Activated CD8-positive, alpha-beta memory T cell treated with anti-CD3 and anti-CD28 coated beads, Interleukin-2, amount 50 U/mL, for 24 hours (primary cell): Measurements from ENCODE around the gene AOPEP.

ENCODE experiments used
- DNase-seq: peaks from one replicate; pipeline ENCODE4 v3.0.0-alpha.2; 2020; ENCODE audit errors: extremely low read depth

Gene AOPEP

DNA sequence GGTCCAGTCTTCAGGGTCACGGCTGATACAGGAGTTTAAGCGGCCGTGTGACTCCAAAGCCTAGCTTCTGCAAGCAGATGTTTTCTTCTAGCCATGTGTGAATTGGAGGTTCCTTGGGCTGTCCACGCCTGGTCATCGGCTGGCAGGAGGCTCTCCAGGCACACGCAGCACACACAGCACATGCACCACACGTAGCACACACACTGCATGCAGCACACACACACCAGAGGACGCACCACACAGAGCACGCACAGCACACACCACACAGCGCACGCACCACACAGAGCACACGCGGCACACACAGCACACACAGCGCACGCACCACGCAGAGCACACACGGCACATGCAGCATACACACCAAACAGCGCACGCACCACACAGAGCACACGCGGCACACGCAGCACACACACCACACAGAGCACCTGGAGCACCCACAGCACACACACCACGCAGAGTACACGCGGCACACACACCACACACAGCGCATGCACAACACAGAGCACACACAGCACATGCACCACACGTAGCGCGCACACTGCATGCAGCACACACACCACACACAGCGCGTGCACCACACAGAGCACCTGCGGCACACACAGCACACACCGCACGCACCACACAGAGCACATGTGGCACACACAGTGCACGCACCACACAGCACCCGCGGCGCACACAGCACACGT lies 356.7 kb downstream of the AOPEP start:
- no peak for DNase-seq

- DNase-seq = no peak
Measured at GRCh38 chr9:95084254-95084934, 357.9 kb downstream of the AOPEP start.

GRCh38 chr9:95085036-95085770 lies 358.7 kb downstream of the AOPEP start:
- DNase-seq = no peak

DNA sequence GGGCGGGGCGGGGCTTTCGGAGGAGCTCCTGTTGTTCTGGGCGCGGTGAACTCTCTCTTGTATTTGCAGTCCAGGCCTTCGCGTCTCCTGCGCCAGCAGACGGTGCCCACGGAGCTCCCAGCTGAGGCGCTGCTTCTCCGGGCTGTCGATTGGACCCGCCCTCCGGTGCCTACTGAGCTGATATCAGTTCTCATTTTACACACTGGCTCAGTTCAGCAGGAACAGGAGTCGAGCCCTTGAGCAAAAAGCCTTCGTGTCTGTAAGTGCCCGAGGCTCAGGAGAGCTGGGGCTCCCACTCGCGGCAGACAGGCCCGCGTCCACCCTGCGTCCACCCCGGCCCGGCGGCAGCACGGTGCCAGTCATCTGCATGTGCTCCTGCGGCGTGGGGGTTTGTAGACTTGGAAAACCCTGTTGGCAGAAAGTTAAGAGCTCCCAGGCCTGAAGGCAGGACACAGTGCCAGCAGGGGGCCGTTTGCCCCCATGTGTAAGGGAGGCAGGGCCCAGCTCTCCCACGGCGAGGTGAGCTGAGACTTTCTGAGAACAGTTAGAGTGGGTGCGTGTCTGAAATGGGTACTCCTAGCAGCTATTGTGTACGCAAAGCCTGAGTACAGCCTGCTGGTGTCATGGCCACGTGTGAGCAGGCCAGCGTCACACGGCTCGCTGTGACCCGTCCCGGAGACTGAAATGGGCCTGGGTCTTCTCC lies 359.5 kb downstream of the AOPEP start:
- no peak for DNase-seq

DNA sequence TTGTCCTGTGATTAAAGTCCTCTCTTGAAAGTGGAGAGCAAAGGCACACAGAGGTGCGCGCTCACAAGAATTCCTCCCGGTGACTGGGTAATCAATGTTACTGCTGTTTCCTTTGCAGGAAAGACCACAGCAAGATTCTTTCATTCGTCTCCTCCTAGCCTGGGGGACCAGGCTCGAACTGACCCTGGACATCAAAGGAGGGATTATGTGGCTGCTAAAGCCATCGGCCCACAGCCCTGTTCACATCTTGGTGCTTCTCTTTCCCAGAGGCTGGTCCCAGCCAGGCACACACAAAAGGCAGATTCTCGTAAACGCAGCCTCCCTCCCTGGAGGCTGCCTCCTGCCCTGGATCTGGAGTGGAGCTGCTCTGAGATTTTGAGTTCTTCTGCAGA lies 360.1 kb downstream of the AOPEP start:
- DNase-seq = no peak

DNA sequence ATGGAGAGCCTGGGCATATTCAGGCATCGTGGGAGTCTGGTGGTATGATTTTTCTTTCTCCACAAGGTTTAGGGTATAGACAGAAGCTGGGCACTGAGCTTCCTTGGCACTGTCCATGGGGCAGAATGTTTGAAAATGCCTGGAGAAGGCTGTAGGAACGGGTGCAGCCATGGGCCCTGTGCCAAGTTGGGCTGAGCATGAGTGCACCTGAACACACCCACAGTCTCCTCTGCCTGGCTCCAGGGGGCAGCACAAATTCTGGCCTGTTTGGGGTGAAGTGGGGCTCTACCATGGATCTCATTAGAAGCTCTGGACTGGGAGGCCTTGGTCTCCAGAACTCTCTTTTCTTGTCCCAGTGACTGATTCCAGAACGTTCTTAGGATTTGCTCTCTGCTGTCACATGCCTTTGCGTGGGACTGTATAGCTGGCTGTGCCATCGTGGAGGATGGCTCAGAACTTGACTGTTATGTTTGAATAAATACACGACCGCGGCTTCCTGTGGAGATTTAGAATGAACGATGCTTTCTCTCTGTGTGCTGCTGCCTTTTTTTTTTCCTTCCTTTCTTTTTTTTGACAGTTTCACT lies 361.3 kb downstream of the AOPEP start:
- DNase-seq = no peak

DNA sequence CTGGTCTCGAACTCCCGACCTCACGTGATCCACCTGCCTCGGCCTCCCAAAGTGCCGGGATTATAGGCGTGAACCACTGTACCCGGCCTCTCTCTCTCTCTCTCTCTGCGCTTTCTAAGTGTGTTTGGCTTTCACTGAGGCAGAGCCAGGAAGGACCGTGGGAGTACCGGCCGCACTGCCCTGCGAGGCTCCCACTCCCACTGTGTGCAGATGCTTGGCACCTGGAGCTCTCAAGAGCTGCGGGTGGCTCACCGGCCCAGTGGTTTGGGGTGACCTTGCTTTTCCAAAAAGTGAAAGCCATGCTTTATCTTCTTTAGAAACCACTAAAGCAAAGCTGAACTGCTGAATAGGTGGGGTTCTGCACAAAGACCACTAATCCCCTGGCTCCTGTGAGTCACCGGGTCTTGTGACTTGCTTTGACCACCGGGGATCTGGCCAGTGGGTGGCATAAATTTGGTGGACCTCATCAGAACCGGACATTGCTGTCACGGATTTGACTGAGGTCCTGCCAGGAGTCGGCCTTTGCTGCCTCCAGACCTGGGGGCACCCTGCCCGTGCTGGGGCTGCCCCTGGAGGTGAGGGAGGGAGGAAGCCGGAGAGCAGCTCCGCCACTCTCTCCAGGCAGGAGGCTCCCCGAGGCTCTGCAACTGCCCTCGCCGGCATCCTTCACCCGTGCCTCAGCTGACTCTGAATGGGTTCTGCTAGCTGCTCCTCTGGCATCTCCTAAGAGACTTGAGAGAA lies 362.1 kb downstream of the AOPEP start:
- no peak for DNase-seq

DNA sequence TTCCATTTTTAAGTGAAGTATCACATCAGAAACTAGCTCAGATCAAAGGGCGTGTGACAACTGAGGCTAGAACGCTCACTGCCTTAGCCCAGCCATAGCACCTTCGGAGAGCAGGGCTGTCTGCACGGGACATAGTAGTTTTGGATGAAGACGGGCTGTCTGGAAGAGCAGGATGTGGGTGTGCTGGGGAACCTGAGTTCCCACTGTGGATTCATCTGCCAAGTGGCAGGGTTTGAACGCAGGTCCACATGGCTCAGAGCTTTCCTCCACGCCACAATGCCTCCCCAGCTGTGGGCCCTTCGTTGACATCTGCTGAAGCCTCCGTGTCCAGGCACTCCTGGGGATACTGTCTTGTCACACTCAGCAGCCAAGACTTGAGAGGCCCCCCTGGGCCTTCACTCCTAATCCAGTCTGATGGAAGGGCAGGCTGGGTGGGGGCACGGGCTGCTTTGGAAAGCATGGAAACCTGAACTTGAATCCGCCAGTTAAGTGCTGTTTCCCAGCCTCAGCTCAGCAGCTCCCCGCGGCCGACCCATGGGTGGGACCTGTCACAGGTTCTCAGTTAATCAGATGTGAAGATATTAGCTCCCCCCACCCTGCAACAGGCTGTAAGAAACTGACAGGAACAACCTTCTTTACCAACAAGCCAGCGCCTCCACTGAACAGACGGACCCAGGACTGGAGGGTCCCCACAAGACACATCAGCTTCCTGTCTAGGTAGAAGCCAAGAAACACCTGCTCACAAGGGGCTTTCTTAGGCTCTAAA lies 362.9 kb downstream of the AOPEP start:
- no peak for DNase-seq

DNA sequence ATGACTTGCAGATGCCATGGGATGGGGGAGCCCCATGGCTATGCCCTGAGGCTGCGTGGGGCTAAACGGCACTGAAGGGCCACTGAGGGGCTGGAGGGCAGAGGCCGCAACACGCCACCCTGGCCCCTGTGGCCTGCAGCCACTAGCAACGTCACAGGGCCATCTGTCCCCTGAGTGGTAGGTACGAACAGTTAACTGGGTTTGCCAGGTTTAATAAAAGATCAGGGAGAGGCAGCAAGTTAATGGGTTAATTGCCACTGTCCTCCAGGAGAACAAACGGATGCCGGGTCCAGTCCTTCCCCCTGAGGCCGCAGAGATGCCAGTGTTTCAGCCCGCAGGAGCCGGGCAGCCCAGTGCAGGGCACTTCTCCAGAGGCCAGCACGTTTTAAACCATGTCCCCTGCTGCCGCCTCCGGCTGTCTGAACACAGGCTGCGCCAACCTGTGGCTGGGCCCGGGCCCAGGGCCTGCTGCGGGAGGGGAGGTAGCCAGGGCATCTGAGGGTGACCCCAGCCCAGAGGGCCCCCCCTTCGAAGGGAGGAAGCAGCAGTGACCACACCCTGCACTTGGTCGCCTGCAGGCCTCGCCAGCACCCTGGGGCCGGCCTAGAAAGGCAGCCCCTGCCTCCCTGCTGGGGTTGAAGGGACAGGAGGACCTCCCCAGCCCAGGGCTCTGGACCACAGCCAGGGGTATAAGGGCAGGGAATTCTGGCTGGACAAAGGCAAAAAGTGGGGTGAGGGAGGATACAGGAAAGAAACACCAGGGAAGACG lies 363.7 kb downstream of the AOPEP start:
- DNase-seq = no peak

GRCh38 chr9:95090871-95091577 lies 364.5 kb downstream of the AOPEP start:
- DNase-seq = no peak

DNA sequence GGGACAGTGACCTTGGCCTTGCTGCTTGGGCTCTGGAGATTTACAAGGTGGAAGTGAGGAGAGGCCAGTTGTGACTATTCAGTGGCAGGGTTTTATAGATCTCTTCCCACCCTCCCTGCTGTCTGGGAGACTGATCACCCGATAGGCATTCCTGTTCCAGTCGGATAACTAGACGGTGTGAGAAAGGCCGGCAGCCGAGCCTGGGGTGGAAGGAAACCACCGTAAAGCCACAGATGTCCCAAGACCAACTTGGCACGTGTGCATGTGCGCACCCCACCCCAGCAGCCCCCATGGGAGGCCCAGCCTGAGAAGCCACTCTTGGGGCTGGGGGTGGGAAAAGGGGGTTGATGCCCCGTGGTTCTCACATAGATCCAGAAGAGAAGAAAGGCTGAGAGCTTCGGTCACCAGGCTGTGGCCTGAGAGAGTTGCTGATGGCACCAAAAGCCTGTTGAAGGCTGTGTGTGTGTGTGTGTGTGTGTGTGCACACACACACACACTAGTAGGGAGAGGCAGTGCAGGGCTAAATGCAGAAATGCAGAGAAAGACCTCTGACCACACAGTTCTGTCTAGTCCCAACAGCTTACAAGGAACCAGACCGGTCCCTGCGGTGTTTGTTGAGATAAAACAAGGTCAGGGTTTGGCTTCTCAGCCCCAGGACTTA lies 365.2 kb downstream of the AOPEP start:
- DNase-seq = no peak

DNA sequence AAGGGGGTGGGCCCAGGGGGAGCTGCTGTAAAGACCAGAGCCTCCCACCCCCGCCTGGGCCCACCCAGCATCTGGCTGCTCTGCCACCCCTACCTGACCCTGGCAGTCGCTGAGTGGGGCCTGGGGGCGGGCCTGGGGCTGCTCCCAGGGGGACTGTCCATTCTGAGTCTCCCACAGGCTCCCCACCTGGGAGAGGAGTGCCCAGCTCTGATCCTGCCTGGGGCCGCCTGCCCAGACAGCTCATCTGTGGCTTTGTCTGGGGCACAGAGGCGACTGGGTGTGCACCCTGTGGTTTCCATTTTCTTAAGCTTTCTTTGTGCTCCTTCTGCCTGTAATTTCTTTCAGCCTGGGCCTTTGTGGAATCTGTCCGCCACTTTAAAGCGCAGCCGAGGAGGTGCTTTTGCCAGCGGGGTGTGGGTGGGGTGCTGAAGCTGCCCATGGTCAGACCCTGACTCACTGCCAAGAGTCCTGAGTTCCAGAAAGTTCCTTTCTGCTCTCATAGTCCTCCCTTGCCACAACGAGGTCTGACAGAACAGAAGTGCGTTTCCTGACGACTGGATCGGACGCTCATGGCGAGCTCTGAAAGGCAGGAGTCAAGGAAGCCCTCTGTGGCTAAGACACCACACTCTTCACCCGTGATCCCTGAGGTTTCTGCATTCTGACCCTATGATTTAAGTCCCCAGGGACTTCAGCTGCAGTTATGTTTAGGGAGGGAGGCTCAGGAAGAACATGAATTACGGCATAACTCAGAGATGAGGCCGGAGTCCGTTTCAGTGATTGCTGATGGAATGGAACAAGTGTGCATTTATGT lies 366.0 kb downstream of the AOPEP start:
- no peak for DNase-seq

DNA sequence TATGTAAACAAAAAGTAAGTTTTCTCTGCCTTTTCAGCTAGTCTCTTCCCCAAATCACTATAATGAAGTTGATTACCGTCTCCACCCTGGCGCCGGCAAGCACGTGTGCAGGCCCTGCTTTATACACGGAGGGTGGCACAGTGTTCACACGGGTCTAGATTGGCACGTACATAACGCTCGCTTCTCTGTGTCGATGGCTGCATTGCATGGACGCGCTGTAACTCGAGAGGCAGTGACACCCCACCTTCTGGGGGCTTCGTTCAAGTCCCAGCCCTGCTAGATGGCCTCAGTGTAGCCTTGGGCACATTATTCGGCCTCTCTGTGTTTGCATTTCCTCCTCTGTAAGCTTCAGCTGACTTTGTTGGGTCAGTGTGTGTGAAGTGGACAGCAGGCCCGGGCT lies 367.1 kb downstream of the AOPEP start:
- no peak for DNase-seq

DNA sequence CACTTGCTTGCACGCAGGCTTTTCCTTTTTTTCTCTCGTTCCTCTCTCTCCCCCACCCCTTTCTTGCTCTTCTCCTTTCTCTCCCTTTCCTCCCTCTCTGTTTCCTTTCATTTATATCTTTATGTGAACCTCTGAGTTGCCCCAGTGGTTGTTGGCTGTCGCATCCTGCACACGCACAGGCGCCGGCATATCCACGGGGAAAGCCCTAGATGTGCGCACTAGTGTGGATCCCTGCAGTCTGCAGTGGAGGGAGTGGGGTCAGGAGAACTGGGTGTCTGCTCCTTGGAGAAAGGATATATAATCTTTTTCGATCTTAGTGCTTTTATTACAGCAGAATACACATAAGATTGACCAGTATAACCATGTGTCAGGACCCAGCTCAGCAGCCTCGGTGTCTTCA lies 367.5 kb downstream of the AOPEP start:
- DNase-seq = no peak

GRCh38 chr9:95095641-95096355 lies 369.3 kb downstream of the AOPEP start:
- DNase-seq = no peak

- no peak for DNase-seq
Measured at GRCh38 chr9:95096381-95096780, 369.9 kb downstream of the AOPEP start.

DNA sequence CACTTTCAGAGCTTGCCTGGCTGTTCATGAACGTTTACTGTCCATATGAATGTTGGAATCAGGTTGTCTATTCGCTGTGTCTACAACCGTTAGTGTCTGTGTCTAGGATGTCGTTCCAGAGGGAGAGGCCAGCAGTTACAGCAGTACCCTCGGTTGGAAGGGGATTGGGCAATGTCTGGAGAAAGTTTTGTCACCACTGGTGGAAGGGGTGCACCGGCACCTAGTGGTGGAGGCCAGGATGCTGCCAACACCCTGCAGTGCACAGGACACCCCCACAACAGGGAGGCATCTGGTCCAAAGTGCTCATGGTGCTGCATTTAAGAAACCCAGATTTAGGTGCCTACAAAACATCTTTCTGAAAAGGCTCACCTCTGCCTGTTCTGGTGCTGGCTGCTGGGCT lies 370.3 kb downstream of the AOPEP start:
- DNase-seq = no peak
